CD8-positive, alpha-beta memory T cell (primary cell): ENCODE data around the gene KAT8. TPM values are rescaled to one million over a fixed set of nuclear protein-coding genes. Genes with fewer than 3 reads are reported as not detected.
A peak's percentile ranks its signal among the peaks of the same experiment; 100 is the strongest.

Experiments
- CTCF ChIA-PET: fragments of 350-600 bp; sonication (Branson Sonifier 250); formaldehyde crosslinking; loops from one replicate; lab custom pipeline; 2021; ENCODE audit warnings: antibody characterized with exemption; lab: Charles Lee
- POLR2A ChIA-PET: fragments of 350-600 bp; sonication (Branson Sonifier 250); formaldehyde crosslinking; loops from one replicate; lab custom pipeline; 2021; ENCODE audit warnings: antibody characterized with exemption; lab: Charles Lee
- DNase-seq, 5 donors: peaks; one replicate each; pipeline versions ENCODE4 v3.0.0 to v3.0.0-alpha.2; 2020 to 2022; ENCODE audit warnings: mixed read lengths in 1 of 5
- H3K27ac ChIP-seq: one replicate; pipeline ENCODE4 v1.7.0; 2013; ENCODE audit warnings: low read depth, mild to moderate bottlenecking, low read length, moderate library complexity
- H3K27me3 ChIP-seq: 2 replicates; pipeline ENCODE4 v1.7.0; 2013; ENCODE audit warnings: low read length, mild to moderate bottlenecking; ENCODE audit not compliant: insufficient read depth, poor library complexity, severe bottlenecking
- H3K36me3 ChIP-seq: 2 replicates; pipeline ENCODE4 v1.7.0; 2013; ENCODE audit warnings: mild to moderate bottlenecking, low read length, moderate library complexity; ENCODE audit not compliant: insufficient read depth
- H3K4me1 ChIP-seq: 2 replicates; pipeline ENCODE4 v1.7.0; 2013; ENCODE audit warnings: mild to moderate bottlenecking, low read length, moderate library complexity; ENCODE audit not compliant: insufficient read depth
- H3K4me3 ChIP-seq: 2 replicates; pipeline ENCODE4 v1.7.0; 2013; ENCODE audit warnings: mild to moderate bottlenecking, low read length
- H3K9me3 ChIP-seq: 2 replicates; pipeline ENCODE4 v1.7.0; 2013; ENCODE audit warnings: mild to moderate bottlenecking, low read length
- H3K27ac Mint-ChIP-seq, 8 donors: one replicate each; pipeline ENCODE4 v1.8.0; 2020 to 2021; ENCODE audit warnings: mixed read lengths in 8 of 8, mild to moderate bottlenecking in 6 of 8, inconsistent platforms in 3 of 8, moderate library complexity in 3 of 8
- H3K27me3 Mint-ChIP-seq, 2 donors: one replicate each; pipeline ENCODE4 v1.8.0; 2020 to 2021; ENCODE audit warnings: mixed read lengths in 2 of 2, mild to moderate bottlenecking in 1 of 2, moderate library complexity in 1 of 2
- H3K36me3 Mint-ChIP-seq, 3 donors: one replicate each; pipeline ENCODE4 v1.8.0; 2020 to 2021; ENCODE audit warnings: mixed read lengths in 3 of 3, inconsistent platforms in 1 of 3, mild to moderate bottlenecking in 1 of 3
- H3K4me1 Mint-ChIP-seq, 3 donors: one replicate each; pipeline ENCODE4 v1.8.0; 2020 to 2021; ENCODE audit warnings: mixed read lengths in 3 of 3, inconsistent platforms in 1 of 3, mild to moderate bottlenecking in 1 of 3
- H3K4me3 Mint-ChIP-seq, 7 donors: one replicate each; pipeline ENCODE4 v1.8.0; 2020 to 2021; ENCODE audit warnings: mixed read lengths in 7 of 7, mild to moderate bottlenecking in 6 of 7, moderate library complexity in 4 of 7, inconsistent platforms in 2 of 7
- H3K9me3 Mint-ChIP-seq, 5 donors: one replicate each; pipeline ENCODE4 v1.8.0; 2020 to 2022; ENCODE audit warnings: mixed read lengths in 5 of 5, mild to moderate bottlenecking in 3 of 5, moderate library complexity in 2 of 5, inconsistent platforms in 1 of 5
- polyA plus RNA-seq: library from polyadenylated mRNA; unstranded; fragments of 300-500 nt; fragmentation: Illumina TruSeq; gene quantifications from one replicate; pipeline ENCODE4 v1.2.3, GENCODE V29; 2021
- total RNA-seq, 2 experiments: library from RNA; stranded (reverse); gene quantifications; one replicate each; pipeline ENCODE4 v1.2.3, GENCODE V29; 2021

KAT8 gene
- total and polyA plus RNA-seq, 3 experiments from 2014 or later: 56.1 to 67.3 (median 58.6) TPM

DNA sequence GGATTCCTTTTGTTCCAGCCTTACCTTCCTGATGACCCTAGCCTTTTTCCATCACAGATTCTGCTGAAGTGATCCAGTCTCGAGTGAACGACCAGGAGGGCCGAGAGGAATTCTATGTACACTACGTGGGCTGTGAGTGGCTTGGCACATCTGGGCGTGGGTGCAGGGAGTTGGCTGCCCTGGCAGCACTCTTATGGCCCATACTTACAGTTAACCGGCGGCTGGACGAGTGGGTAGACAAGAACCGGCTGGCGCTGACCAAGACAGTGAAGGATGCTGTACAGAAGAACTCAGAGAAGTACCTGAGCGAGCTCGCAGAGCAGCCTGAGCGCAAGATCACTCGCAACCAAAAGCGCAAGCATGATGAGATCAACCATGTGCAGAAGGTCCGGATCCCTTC lies 2.7 kb downstream of the KAT8 start:
- Mint-ChIP-seq H3K4me1 (peaks cover 13 to 18% (median 16%) of the 10 kb centered on the region in 3 donors), H3K27me3 (no peaks in the 10 kb centered on the region), H3K9me3 (no peaks in the 10 kb centered on the region), H3K4me3 (no peak overlapping the region), H3K36me3 (peaks cover 0 to 55% (median 12%) of the 10 kb centered on the region in 3 donors), H3K27ac (peak overlapping the region in 3 of 8 donors; percentile 3 to 42 (median 16))
- no peak overlapping the region for H3K4me3 ChIP-seq
- POLR2A ChIA-PET: no interaction called here
- H3K27me3 ChIP-seq: no peaks in the 10 kb centered on the region
- H3K9me3 ChIP-seq: no peaks in the 10 kb centered on the region
- H3K36me3 ChIP-seq: peaks cover 29% of the 10 kb centered on the region
- CTCF ChIA-PET: interaction anchor here (3.3 kb wide), 1 partner anchor 22 kb away, joined by 19 read pairs; no protein-coding TSS in a partner anchor
- no peak overlapping the region for H3K27ac ChIP-seq
- no peak for DNase-seq
- peaks cover 12% of the 10 kb centered on the region for H3K4me1 ChIP-seq

GRCh38 chr16:31125844-31126243 lies 8.4 kb downstream of the KAT8 start:
- no peaks in the 10 kb centered on the region for H3K27me3 Mint-ChIP-seq
- DNase-seq: no peak
- H3K4me3 Mint-ChIP-seq: no peak overlapping the region
- peaks cover 0 to 75% (median 20%) of the 10 kb centered on the region in 3 donors for H3K36me3 Mint-ChIP-seq
- Histone ChIP-seq H3K9me3 (no peaks in the 10 kb centered on the region), H3K27me3 (no peaks in the 10 kb centered on the region), H3K4me3 (no peak overlapping the region), H3K4me1 (no peaks in the 10 kb centered on the region), H3K27ac (no peak overlapping the region), H3K36me3 (peaks cover 14% of the 10 kb centered on the region)
- H3K9me3 Mint-ChIP-seq: no peaks in the 10 kb centered on the region
- no peaks in the 10 kb centered on the region for H3K4me1 Mint-ChIP-seq
- no peak overlapping the region for H3K27ac Mint-ChIP-seq
- ChIA-PET POLR2A (no interaction called here), CTCF (no interaction called here)

DNA sequence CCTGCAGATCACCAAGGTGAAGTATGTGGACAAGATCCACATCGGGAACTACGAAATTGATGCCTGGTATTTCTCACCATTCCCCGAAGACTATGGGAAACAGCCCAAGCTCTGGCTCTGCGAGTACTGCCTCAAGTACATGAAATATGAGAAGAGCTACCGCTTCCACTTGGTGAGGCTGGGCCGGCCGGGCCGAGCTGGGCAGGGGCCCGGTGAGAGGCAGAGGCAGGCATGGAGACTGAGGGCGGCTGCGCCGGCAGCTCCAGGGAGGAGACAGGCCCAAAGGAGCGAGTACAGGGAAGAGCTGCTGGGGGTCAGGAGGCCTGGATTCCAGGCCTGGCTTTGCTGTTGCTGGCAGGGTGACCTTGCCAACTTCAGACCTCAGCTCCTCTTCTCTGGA lies 9.7 kb downstream of the KAT8 start:
- H3K4me3 Mint-ChIP-seq: no peak overlapping the region
- no peak for DNase-seq
- H3K9me3 Mint-ChIP-seq: no peaks in the 10 kb centered on the region
- H3K27me3 Mint-ChIP-seq: no peaks in the 10 kb centered on the region
- H3K27ac ChIP-seq: no peak overlapping the region
- H3K36me3 ChIP-seq: peaks cover 8% of the 10 kb centered on the region
- ChIA-PET POLR2A (interaction anchor here (1.2 kb wide), 1 partner anchor 10 kb away, joined by 5 read pairs; the partner anchor contains the start of gene KAT8), CTCF (interaction anchor here (3.8 kb wide), 1 partner anchor 15 kb away, joined by 21 read pairs; no protein-coding TSS in a partner anchor)
- no peaks in the 10 kb centered on the region for H3K4me1 ChIP-seq
- H3K36me3 Mint-ChIP-seq: peaks cover 0 to 78% (median 17%) of the 10 kb centered on the region in 3 donors
- no peak overlapping the region for H3K27ac Mint-ChIP-seq
- no peak overlapping the region for H3K4me3 ChIP-seq
- no peaks in the 10 kb centered on the region for H3K4me1 Mint-ChIP-seq
- H3K9me3 ChIP-seq: no peaks in the 10 kb centered on the region
- H3K27me3 ChIP-seq: no peaks in the 10 kb centered on the region

GRCh38 chr16:31128711-31129567 lies 11.5 kb downstream of the KAT8 start:
- Histone ChIP-seq H3K27me3 (no peaks in the 10 kb centered on the region), H3K27ac (peak overlapping the region; percentile 61), H3K4me1 (no peaks in the 10 kb centered on the region), H3K4me3 (no peak overlapping the region), H3K36me3 (peaks cover 5% of the 10 kb centered on the region), H3K9me3 (no peaks in the 10 kb centered on the region)
- ChIA-PET CTCF (interaction anchor here (3.8 kb wide), 1 partner anchor 13 kb away, joined by 21 read pairs; no protein-coding TSS in a partner anchor), POLR2A (interaction anchor here (0.6 to 1.3 kb wide), 2 partner anchors 11 to 229 kb away, joined by 3 to 6 read pairs; partner anchors contain the start of gene KAT8)
- no peak for DNase-seq
- H3K27ac Mint-ChIP-seq: no peak overlapping the region
- no peak overlapping the region for H3K4me3 Mint-ChIP-seq
- peaks cover 0 to 85% (median 15%) of the 10 kb centered on the region in 3 donors for H3K36me3 Mint-ChIP-seq
- no peaks in the 10 kb centered on the region for H3K9me3 Mint-ChIP-seq
- H3K4me1 Mint-ChIP-seq: peaks cover 0 to 1% (median 0%) of the 10 kb centered on the region in 3 donors
- peaks cover 0 to 2% of the 10 kb centered on the region in 2 donors for H3K27me3 Mint-ChIP-seq

GRCh38 chr16:31129568-31130335 lies 12.3 kb downstream of the KAT8 start:
- H3K36me3 ChIP-seq: peaks cover 5% of the 10 kb centered on the region
- POLR2A ChIA-PET: interaction anchor here (0.6 to 1.3 kb wide), 2 partner anchors 12 to 229 kb away, joined by 3 to 6 read pairs; partner anchors contain the start of gene KAT8

DNA sequence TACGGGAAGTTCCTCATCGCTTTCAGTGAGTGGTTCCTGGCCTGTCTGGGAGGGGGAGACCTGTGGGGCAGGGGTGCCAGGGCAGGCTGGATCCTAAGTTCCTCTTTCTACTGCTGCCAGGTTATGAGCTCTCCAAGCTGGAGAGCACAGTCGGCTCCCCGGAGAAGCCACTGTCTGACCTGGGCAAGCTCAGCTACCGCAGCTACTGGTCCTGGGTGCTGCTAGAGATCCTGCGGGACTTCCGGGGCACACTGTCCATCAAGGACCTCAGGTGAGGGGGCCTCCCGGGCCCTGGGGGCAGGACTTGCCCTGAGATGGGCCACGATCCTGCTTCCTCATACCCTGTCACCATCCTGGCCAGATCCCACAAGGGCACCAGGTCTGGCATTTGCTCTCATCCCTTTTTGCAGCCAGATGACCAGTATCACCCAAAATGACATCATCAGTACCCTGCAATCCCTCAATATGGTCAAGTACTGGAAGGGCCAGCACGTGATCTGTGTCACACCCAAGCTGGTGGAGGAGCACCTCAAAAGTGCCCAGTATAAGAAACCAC lies 12.9 kb downstream of the KAT8 start:
- Histone ChIP-seq H3K4me1 (no peaks in the 10 kb centered on the region), H3K27ac (no peak overlapping the region), H3K4me3 (no peak overlapping the region), H3K27me3 (no peaks in the 10 kb centered on the region), H3K36me3 (peaks cover 5% of the 10 kb centered on the region), H3K9me3 (no peaks in the 10 kb centered on the region)
- Mint-ChIP-seq H3K27ac (no peak overlapping the region), H3K9me3 (no peaks in the 10 kb centered on the region), H3K27me3 (peaks cover 0 to 2% of the 10 kb centered on the region in 2 donors), H3K4me1 (peaks cover 0 to 2% (median 0%) of the 10 kb centered on the region in 3 donors), H3K4me3 (no peak overlapping the region), H3K36me3 (peaks cover 0 to 74% (median 15%) of the 10 kb centered on the region in 3 donors)
- ChIA-PET POLR2A (interaction anchor here (1.1 kb wide), 1 partner anchor 13 kb away, joined by 3 read pairs; the partner anchor contains the start of gene KAT8), CTCF (interaction anchor here (0.8 to 3.8 kb wide), 4 partner anchors 9 to 16 kb away, joined by 3 to 21 read pairs (median 6); no protein-coding TSS in a partner anchor)
- no peak for DNase-seq

More at GRCh38 chr16:31129568-31130335, 12.3 kb downstream of the KAT8 start:
- Histone ChIP-seq H3K9me3 (no peaks in the 10 kb centered on the region), H3K27me3 (no peaks in the 10 kb centered on the region), H3K4me3 (no peak overlapping the region), H3K4me1 (no peaks in the 10 kb centered on the region), H3K27ac (peak overlapping the region; percentile 47)
- Mint-ChIP-seq H3K4me1 (peaks cover 0 to 2% (median 0%) of the 10 kb centered on the region in 3 donors), H3K9me3 (no peaks in the 10 kb centered on the region), H3K36me3 (peaks cover 0 to 80% (median 15%) of the 10 kb centered on the region in 3 donors), H3K27ac (no peak overlapping the region), H3K4me3 (no peak overlapping the region), H3K27me3 (peaks cover 0 to 2% of the 10 kb centered on the region in 2 donors)
- no peak for DNase-seq
- CTCF ChIA-PET: interaction anchor here (0.8 to 3.8 kb wide), 2 partner anchors 10 to 13 kb away, joined by 3 to 21 read pairs; no protein-coding TSS in a partner anchor

GRCh38 chr16:31130899-31131298 lies 13.4 kb downstream of the KAT8 start:
- Mint-ChIP-seq H3K36me3 (peaks cover 0 to 71% (median 13%) of the 10 kb centered on the region in 3 donors), H3K27ac (peak overlapping the region in 1 of 8 donors; percentile 36), H3K27me3 (peaks cover 0 to 2% of the 10 kb centered on the region in 2 donors), H3K4me1 (peaks cover 0 to 2% (median 0%) of the 10 kb centered on the region in 3 donors), H3K4me3 (no peak overlapping the region), H3K9me3 (no peaks in the 10 kb centered on the region)
- Histone ChIP-seq H3K4me3 (no peak overlapping the region), H3K27me3 (no peaks in the 10 kb centered on the region), H3K27ac (no peak overlapping the region), H3K9me3 (no peaks in the 10 kb centered on the region), H3K36me3 (peaks cover 5% of the 10 kb centered on the region), H3K4me1 (no peaks in the 10 kb centered on the region)
- POLR2A ChIA-PET: interaction anchor here (1.1 kb wide), 1 partner anchor 14 kb away, joined by 3 read pairs; the partner anchor contains the start of gene KAT8
- CTCF ChIA-PET: interaction anchor here (1.0 to 2.0 kb wide), 2 partner anchors 11 to 15 kb away, joined by 3 to 9 read pairs; no protein-coding TSS in a partner anchor
- DNase-seq: no peak
